Astrocyte (in vitro differentiated cells and primary cell): Measurements from ENCODE around the gene PTPRM. TPM values are rescaled to one million over a fixed set of nuclear protein-coding genes. Genes with fewer than 3 reads are reported as not detected.
"Not testable (repeated sequence)": the region's sequence is repeated elsewhere in the genome, so short reads cannot be mapped to it uniquely, and the experiment has no call there.

Source experiments
- DNase-seq: peaks from one replicate; pipeline ENCODE4 v3.0.0-alpha.2; 2010; ENCODE audit warnings: low read depth
- FAIRE-seq: peaks from 2 replicates; lab custom pipeline; 2011; peaks lifted over from hg19 to GRCh38; lab: Jason Lieb, UNC
- H2AFZ ChIP-seq: 2 replicates; pipeline ENCODE4 v1.6.0; 2012; ENCODE audit warnings: low read depth, low read length, inconsistent platforms
- H3K27ac ChIP-seq: 2 replicates; pipeline ENCODE4 v1.5.1; 2011; ENCODE audit warnings: low read depth, low read length, inconsistent platforms
- H3K27me3 ChIP-seq: 2 replicates; pipeline ENCODE4 v1.6.0; 2011; ENCODE audit warnings: low read length, inconsistent platforms; ENCODE audit not compliant: insufficient read depth
- H3K36me3 ChIP-seq: 2 replicates; pipeline ENCODE4 v1.5.1; 2011; ENCODE audit warnings: low read length, inconsistent platforms; ENCODE audit not compliant: insufficient read depth
- H3K4me1 ChIP-seq: 2 replicates; pipeline ENCODE4 v1.5.1; 2011; ENCODE audit warnings: low read length, inconsistent platforms; ENCODE audit not compliant: insufficient read depth
- H3K4me2 ChIP-seq: 2 replicates; pipeline ENCODE4 v1.6.0; 2012; ENCODE audit warnings: low read length, inconsistent platforms
- H3K4me3 ChIP-seq: 2 replicates; pipeline ENCODE4 v1.5.1; 2011; ENCODE audit warnings: low read depth, mild to moderate bottlenecking, low read length, inconsistent platforms; ENCODE audit not compliant: insufficient read depth
- H3K79me2 ChIP-seq: 2 replicates; pipeline ENCODE4 v1.6.0; 2012; ENCODE audit warnings: mild to moderate bottlenecking, low read length, inconsistent platforms; ENCODE audit not compliant: insufficient read depth
- H3K9ac ChIP-seq: 2 replicates; pipeline ENCODE4 v1.6.0; 2012; ENCODE audit warnings: mild to moderate bottlenecking, low read length, inconsistent platforms
- H3K9me3 ChIP-seq: 2 replicates; pipeline ENCODE4 v1.5.1; 2012; ENCODE audit warnings: low read depth, mild to moderate bottlenecking, low read length, inconsistent platforms; ENCODE audit not compliant: insufficient read depth
- H4K20me1 ChIP-seq: 2 replicates; pipeline ENCODE4 v1.6.0; 2012; ENCODE audit warnings: low read length, inconsistent platforms; ENCODE audit not compliant: insufficient read depth
- H3K27ac Mint-ChIP-seq: one replicate; pipeline ENCODE4 v1.8.0; 2021; ENCODE audit warnings: mild to moderate bottlenecking, mixed read lengths; ENCODE audit not compliant: unreplicated experiment
- H3K27me3 Mint-ChIP-seq: one replicate; pipeline ENCODE4 v1.8.0; 2021; ENCODE audit warnings: low read depth, mixed read lengths; ENCODE audit not compliant: unreplicated experiment
- H3K36me3 Mint-ChIP-seq: one replicate; pipeline ENCODE4 v1.8.0; 2021; ENCODE audit warnings: low read depth, mixed read lengths; ENCODE audit not compliant: unreplicated experiment
- H3K4me1 Mint-ChIP-seq: one replicate; pipeline ENCODE4 v1.8.0; 2021; ENCODE audit warnings: low read depth, mixed read lengths; ENCODE audit not compliant: unreplicated experiment
- H3K4me3 Mint-ChIP-seq: one replicate; pipeline ENCODE4 v1.8.0; 2021; ENCODE audit warnings: mild to moderate bottlenecking, moderate library complexity, mixed read lengths; ENCODE audit not compliant: unreplicated experiment
- H3K9me3 Mint-ChIP-seq: one replicate; pipeline ENCODE4 v1.8.0; 2021; ENCODE audit warnings: mild to moderate bottlenecking, mixed read lengths; ENCODE audit not compliant: unreplicated experiment
- EZH2 ChIP-seq: IDR thresholded peaks from 2 replicates; pipeline ENCODE4 v1.6.1; 2012; ENCODE audit warnings: mild to moderate bottlenecking, low read length, inconsistent platforms; ENCODE audit not compliant: insufficient read depth
- total RNA-seq: library from RNA; stranded (reverse); gene quantifications from 2 replicates; pipeline ENCODE4 v1.2.1, GENCODE V29; 2021
- TF ChIP-seq, protein P1 (sequence below): IDR thresholded peaks from 2 replicates; pipeline ENCODE4 v1.5.1; 2011; ENCODE audit warnings: low read depth, mild to moderate bottlenecking, inconsistent platforms, low read length, moderate library complexity; ENCODE audit not compliant: insufficient read depth

The PTPRM gene
- total RNA-seq, 1 donor from 2014 or later: 59.6 TPM

DNA sequence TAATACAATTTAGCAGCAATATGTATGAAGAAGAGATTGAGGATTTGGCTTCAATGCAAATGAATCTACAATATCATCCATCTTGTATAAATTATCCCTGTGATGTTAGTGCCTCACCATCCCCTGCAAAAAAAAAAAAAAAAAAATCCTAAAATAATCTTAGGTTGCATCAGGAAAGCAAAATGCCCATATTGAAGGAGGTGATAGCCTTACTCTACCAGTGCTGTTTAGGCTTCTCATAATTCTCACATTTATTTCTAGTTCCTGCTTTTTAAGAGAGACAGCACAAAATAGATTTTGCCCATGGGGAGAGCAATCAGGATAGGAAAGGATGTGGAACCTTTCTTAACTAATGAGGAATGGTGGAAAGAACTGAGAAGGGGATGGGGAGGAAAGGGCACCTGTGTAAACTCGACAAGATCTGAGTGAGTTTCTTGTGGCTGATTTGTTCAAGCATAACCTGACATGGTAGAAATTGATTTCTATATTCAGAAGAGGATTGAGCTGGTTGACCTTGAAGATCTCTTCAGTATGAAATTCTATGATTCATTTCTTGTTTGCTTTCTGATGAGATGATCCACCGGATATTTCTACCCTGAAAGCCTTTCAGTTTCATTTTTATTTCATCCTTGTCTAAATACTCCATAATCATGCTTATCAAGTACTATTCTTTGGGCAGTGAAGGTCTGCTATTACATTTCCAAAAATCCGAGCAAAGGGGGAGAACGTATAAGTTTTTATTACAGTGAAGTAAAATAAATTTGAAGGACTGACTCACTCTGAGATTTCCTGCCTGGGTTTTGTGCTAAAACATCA is 391.2 kb downstream of the PTPRM start:
- Histone ChIP-seq H3K27me3 (no peaks in the 10 kb centered on the region), H3K9ac (peak overlapping the region; percentile 52), H4K20me1 (no peaks in the 10 kb centered on the region), H3K27ac (peak overlapping the region; percentile 37), H3K4me1 (peaks cover 14% of the 10 kb centered on the region), H2AFZ (no peak overlapping the region), H3K9me3 (no peaks in the 10 kb centered on the region), H3K36me3 (no peaks in the 10 kb centered on the region), H3K79me2 (no peaks in the 10 kb centered on the region), H3K4me3 (peak overlapping the region; percentile 46), H3K4me2 (peak overlapping the region; percentile 78)
- Mint-ChIP-seq H3K27ac (no peak overlapping the region), H3K4me3 (no peak overlapping the region), H3K36me3 (peaks cover 2% of the 10 kb centered on the region), H3K9me3 (no peaks in the 10 kb centered on the region), H3K4me1 (no peaks in the 10 kb centered on the region), H3K27me3 (no peaks in the 10 kb centered on the region)
- peak; percentile 10 for DNase-seq
- TF ChIP-seq EZH2: no peak
- TF ChIP-seq, protein P1, sequence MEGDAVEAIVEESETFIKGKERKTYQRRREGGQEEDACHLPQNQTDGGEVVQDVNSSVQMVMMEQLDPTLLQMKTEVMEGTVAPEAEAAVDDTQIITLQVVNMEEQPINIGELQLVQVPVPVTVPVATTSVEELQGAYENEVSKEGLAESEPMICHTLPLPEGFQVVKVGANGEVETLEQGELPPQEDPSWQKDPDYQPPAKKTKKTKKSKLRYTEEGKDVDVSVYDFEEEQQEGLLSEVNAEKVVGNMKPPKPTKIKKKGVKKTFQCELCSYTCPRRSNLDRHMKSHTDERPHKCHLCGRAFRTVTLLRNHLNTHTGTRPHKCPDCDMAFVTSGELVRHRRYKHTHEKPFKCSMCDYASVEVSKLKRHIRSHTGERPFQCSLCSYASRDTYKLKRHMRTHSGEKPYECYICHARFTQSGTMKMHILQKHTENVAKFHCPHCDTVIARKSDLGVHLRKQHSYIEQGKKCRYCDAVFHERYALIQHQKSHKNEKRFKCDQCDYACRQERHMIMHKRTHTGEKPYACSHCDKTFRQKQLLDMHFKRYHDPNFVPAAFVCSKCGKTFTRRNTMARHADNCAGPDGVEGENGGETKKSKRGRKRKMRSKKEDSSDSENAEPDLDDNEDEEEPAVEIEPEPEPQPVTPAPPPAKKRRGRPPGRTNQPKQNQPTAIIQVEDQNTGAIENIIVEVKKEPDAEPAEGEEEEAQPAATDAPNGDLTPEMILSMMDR: no peak
- FAIRE-seq: no peak

DNA sequence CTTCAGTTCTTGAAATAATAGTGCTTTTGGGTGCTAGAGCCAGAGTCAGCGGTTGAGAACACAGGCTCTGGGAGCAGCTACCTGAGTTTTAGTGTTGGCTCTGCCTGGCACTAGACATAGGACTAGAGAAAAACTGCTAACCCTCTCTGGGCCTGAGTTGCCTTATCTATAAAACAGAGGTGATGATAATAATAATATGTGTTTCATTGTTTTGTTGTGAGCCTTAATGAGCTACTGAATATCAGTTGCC is 391.7 kb downstream of the PTPRM start:
- Histone ChIP-seq H3K27ac (peak overlapping the region; percentile 37), H3K4me3 (peak overlapping the region; percentile 46), H3K36me3 (no peaks in the 10 kb centered on the region), H2AFZ (no peak overlapping the region), H3K4me2 (peak overlapping the region; percentile 78), H3K4me1 (peaks cover 14% of the 10 kb centered on the region), H4K20me1 (no peaks in the 10 kb centered on the region), H3K27me3 (no peaks in the 10 kb centered on the region), H3K9me3 (no peaks in the 10 kb centered on the region), H3K79me2 (no peaks in the 10 kb centered on the region), H3K9ac (peak overlapping the region; percentile 52)
- Mint-ChIP-seq H3K4me3 (no peak overlapping the region), H3K27me3 (no peaks in the 10 kb centered on the region), H3K27ac (no peak overlapping the region), H3K9me3 (no peaks in the 10 kb centered on the region), H3K36me3 (peaks cover 2% of the 10 kb centered on the region), H3K4me1 (no peaks in the 10 kb centered on the region)
- DNase-seq (no peak), FAIRE-seq (no peak)
- TF ChIP-seq EZH2: no peak
- TF ChIP-seq, protein P1: no peak

DNA sequence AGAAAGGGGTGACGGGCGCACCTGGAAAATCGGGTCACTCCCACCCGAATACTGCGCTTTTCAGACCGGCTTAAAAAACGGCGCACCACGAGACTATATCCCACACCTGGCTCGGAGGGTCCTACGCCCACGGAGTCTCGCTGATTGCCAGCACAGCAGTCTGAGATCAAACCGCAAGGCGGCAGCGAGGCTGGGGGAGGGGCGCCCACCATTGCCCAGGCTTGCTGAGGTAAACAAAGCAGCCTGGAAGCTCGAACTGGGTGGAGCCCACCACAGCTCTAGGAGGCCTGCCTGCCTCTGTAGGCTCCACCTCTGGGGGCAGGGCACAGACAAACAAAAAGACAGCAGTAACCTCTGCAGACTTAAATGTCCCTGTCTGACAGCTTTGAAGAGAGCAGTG is 399.6 kb downstream of the PTPRM start:
- H3K27me3 Mint-ChIP-seq, H3K4me3 Mint-ChIP-seq, H3K4me1 Mint-ChIP-seq, FAIRE-seq, H3K9ac ChIP-seq, H3K4me2 ChIP-seq, H3K27ac ChIP-seq, H3K27ac Mint-ChIP-seq, H3K9me3 ChIP-seq, H3K4me1 ChIP-seq, H3K36me3 Mint-ChIP-seq, H3K36me3 ChIP-seq, H4K20me1 ChIP-seq, H3K79me2 ChIP-seq, H3K27me3 ChIP-seq, H3K4me3 ChIP-seq, DNase-seq, H2AFZ ChIP-seq, H3K9me3 Mint-ChIP-seq: not testable (repeated sequence)
